ENCODE data around the gene PLCB4. TPM values are rescaled to one million over a fixed set of nuclear protein-coding genes. Genes with fewer than 3 reads are reported as not detected.
A peak's percentile ranks its signal among the peaks of the same experiment; 100 is the strongest.

The PLCB4 gene
- total RNA-seq, 1 experiment from 2014 or later: 22.7 TPM

GRCh38 chr20:9215539-9215938 is 146.7 kb downstream of the PLCB4 start:
- DNase-seq (ENCODE audit: low read depth): no peak

GRCh38 chr20:9218531-9218961 is 149.7 kb downstream of the PLCB4 start:
- peak; percentile 41 for DNase-seq (ENCODE audit: low read depth)

GRCh38 chr20:9220874-9221547 is 152.1 kb downstream of the PLCB4 start:
- DNase-seq (ENCODE audit: low read depth): peak; percentile 35

GRCh38 chr20:9223296-9223695 is 154.4 kb downstream of the PLCB4 start:
- no peak for DNase-seq (ENCODE audit: low read depth)

GRCh38 chr20:9225879-9226278 is 157.0 kb downstream of the PLCB4 start:
- DNase-seq (ENCODE audit: low read depth): no peak

- DNase-seq (ENCODE audit: low read depth): no peak
Measured at GRCh38 chr20:9227896-9228615, 159.2 kb downstream of the PLCB4 start.

GRCh38 chr20:9228774-9229450 is 160.0 kb downstream of the PLCB4 start:
- no peak for DNase-seq (ENCODE audit: low read depth)

GRCh38 chr20:9230406-9230805 is 161.5 kb downstream of the PLCB4 start:
- no peak for DNase-seq (ENCODE audit: low read depth)

- DNase-seq (ENCODE audit: low read depth): no peak
Measured at GRCh38 chr20:9233804-9234203, 164.9 kb downstream of the PLCB4 start.

GRCh38 chr20:9235518-9235917 is 166.6 kb downstream of the PLCB4 start:
- DNase-seq (ENCODE audit: low read depth): peak; percentile 90

GRCh38 chr20:9236458-9236857 is 167.6 kb downstream of the PLCB4 start:
- no peak for DNase-seq (ENCODE audit: low read depth)

GRCh38 chr20:9241232-9241692 is 172.4 kb downstream of the PLCB4 start:
- peak; percentile 86 for DNase-seq (ENCODE audit: low read depth)

- no peak for DNase-seq (ENCODE audit: low read depth)
Measured at GRCh38 chr20:9241721-9242427, 173.0 kb downstream of the PLCB4 start.

- DNase-seq (ENCODE audit: low read depth): no peak
Measured at GRCh38 chr20:9243986-9244385, 175.1 kb downstream of the PLCB4 start.

GRCh38 chr20:9244811-9245210 is 175.9 kb downstream of the PLCB4 start:
- no peak for DNase-seq (ENCODE audit: low read depth)

- no peak for DNase-seq (ENCODE audit: low read depth)
Measured at GRCh38 chr20:9246731-9247130, 177.8 kb downstream of the PLCB4 start.

- DNase-seq (ENCODE audit: low read depth): no peak
Measured at GRCh38 chr20:9250511-9250910, 181.6 kb downstream of the PLCB4 start.

- no peak for DNase-seq (ENCODE audit: low read depth)
Measured at GRCh38 chr20:9253006-9253539, 184.2 kb downstream of the PLCB4 start.

- no peak for DNase-seq (ENCODE audit: low read depth)
Measured at GRCh38 chr20:9255171-9255570, 186.3 kb downstream of the PLCB4 start.

GRCh38 chr20:9256393-9256792 is 187.5 kb downstream of the PLCB4 start:
- DNase-seq (ENCODE audit: low read depth): no peak

- DNase-seq (ENCODE audit: low read depth): no peak
Measured at GRCh38 chr20:9258901-9259300, 190.0 kb downstream of the PLCB4 start.

All from HT1080 (cell line).